ENCODE data around the gene MIAT. TPM values are rescaled to one million over a fixed set of nuclear protein-coding genes. Genes with fewer than 3 reads are reported as not detected.

Gene MIAT
- polyA plus RNA-seq, 3 donors from 2014 or later: 2.2 TPM; not detected in 2

GRCh38 chr22:26718488-26718887 lies 61.1 kb downstream of the MIAT start:
- no peaks in the 10 kb centered on the region for H3K9me3 Mint-ChIP-seq
- H3K27ac Mint-ChIP-seq: peak overlapping the region in 1 of 6 donors; percentile 45
- DNase-seq: no peak
- peaks cover 21 to 53% (median 24%) of the 10 kb centered on the region in 3 donors for H3K36me3 Mint-ChIP-seq
- peaks cover 0 to 1% (median 0%) of the 10 kb centered on the region in 3 donors for H3K27me3 Mint-ChIP-seq (ENCODE audit: low read depth in 3 of 3)
- no peak overlapping the region for H3K4me3 Mint-ChIP-seq
- peaks cover 15 to 28% of the 10 kb centered on the region in 2 donors for H3K4me1 Mint-ChIP-seq

DNA sequence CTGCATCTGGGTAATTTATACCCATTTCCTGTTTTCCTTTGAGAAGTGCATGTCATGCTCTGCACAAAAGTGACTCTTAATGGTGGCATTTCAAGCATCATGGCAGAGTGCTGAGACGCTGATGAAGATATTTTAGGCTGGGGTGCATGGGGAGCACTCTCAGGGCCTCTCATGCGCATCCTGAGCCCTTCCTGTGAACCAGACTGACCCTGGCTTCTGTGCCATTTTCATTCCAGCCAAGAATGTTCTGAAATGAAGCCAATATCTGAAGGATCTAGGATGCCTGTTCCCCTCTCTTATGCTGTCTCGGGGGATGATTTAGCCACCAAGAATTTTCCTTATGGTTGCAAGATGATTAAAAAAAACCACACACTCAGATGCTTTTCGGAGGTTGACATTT lies 61.5 kb downstream of the MIAT start:
- Mint-ChIP-seq H3K4me3 (no peak overlapping the region), H3K27ac (peak overlapping the region in 1 of 6 donors; percentile 45), H3K27me3 (ENCODE audit: low read depth in 3 of 3) (no peaks in the 10 kb centered on the region), H3K9me3 (no peaks in the 10 kb centered on the region), H3K4me1 (peaks cover 12 to 24% of the 10 kb centered on the region in 2 donors), H3K36me3 (peaks cover 23 to 53% (median 24%) of the 10 kb centered on the region in 3 donors)
- DNase-seq: no peak

GRCh38 chr22:26722159-26722558 lies 64.8 kb downstream of the MIAT start:
- Mint-ChIP-seq H3K4me1 (peaks cover 0 to 11% of the 10 kb centered on the region in 2 donors), H3K27me3 (ENCODE audit: low read depth in 3 of 3) (no peaks in the 10 kb centered on the region), H3K9me3 (no peaks in the 10 kb centered on the region), H3K36me3 (peaks cover 30 to 57% (median 32%) of the 10 kb centered on the region in 3 donors), H3K4me3 (no peak overlapping the region), H3K27ac (no peak overlapping the region)
- DNase-seq: no peak

DNA sequence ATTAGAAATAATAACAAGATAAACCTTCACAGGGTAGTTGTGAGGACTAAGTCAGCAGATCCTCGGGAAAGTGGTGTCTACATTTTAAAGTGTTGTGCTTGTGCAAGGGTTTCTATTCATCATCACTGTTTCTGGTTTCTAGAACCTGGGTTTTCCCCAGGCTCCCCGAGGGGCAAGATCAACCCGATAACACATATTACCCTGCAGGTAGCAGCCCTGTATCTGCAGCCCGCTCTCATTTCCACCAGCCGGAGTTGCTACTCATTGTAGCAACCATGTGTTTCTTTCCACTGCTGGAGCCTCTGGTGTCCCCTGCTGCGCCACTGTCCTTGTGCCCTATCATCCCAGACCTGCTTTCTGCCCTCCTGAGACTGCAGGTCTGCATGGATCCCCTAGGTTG lies 67.0 kb downstream of the MIAT start:
- peak overlapping the region in 1 of 6 donors; percentile 36 for H3K27ac Mint-ChIP-seq
- H3K9me3 Mint-ChIP-seq: no peaks in the 10 kb centered on the region
- H3K4me3 Mint-ChIP-seq: no peak overlapping the region
- H3K4me1 Mint-ChIP-seq: peaks cover 0 to 11% of the 10 kb centered on the region in 2 donors
- peaks cover 36 to 49% (median 42%) of the 10 kb centered on the region in 3 donors for H3K36me3 Mint-ChIP-seq
- no peak for DNase-seq
- no peaks in the 10 kb centered on the region for H3K27me3 Mint-ChIP-seq (ENCODE audit: low read depth in 3 of 3)

DNA sequence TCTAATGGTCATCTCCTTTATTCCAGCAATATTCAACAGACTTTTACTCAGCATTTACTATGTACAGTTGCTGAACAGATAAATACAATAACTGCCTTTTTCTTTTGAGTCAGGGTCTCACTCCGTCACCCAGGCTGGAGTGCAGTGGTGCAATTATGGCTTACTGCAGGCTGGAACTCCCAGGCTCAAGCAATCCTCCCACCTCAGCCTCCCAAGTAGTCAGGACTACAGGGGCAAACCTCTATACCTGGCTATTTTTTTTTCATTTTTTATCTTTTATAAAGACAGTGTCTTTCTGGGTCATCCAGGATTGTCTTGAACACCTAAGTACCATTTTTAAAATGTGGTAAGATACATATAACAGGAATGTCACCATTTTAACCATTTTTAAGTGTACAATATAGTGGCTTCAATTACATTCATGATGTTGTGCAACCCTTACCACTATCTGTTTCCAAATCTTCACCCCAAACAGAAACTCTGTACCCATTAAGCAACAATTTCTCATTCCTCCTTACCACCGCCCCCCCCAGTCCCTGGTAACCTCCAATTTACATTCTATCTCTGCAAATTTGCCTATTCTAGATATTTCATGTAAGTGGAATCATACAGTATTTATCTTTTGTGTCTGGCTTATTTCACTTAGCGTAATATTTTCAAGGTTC lies 67.8 kb downstream of the MIAT start:
- peak overlapping the region in 1 of 6 donors; percentile 22 for H3K27ac Mint-ChIP-seq
- peaks cover 35 to 48% (median 39%) of the 10 kb centered on the region in 3 donors for H3K36me3 Mint-ChIP-seq
- no peak overlapping the region for H3K4me3 Mint-ChIP-seq
- H3K9me3 Mint-ChIP-seq: no peaks in the 10 kb centered on the region
- DNase-seq: no peak
- peaks cover 0 to 11% of the 10 kb centered on the region in 2 donors for H3K4me1 Mint-ChIP-seq
- H3K27me3 Mint-ChIP-seq (ENCODE audit: low read depth in 3 of 3): no peaks in the 10 kb centered on the region

Other genes with a start within 250 kb of the MIAT start
- 1 to 10 TPM; 1.5 to 2.2 (median 1.8) TPM for gene ASPHD2, start 228.3 kb upstream of the MIAT start, polyA plus RNA-seq
- gene HPS4, start 173.8 kb upstream of the MIAT start, polyA plus RNA-seq: 10 to 100 TPM in 1 of 3 donors, 1 to 10 TPM in 2; 5.0 to 13.3 (median 8.2) TPM
- gene SRRD, start 173.7 kb upstream of the MIAT start, polyA plus RNA-seq: 10 to 100 TPM; 17.5 to 34.3 (median 27.6) TPM
- gene TFIP11, start 145.1 kb upstream of the MIAT start, polyA plus RNA-seq: 10 to 100 TPM; 16.3 to 59.9 (median 18.0) TPM
- gene TPST2, start 67.5 kb upstream of the MIAT start, polyA plus RNA-seq: 100 to 1,000 TPM; 352 to 519 (median 512) TPM
- gene CRYBB1, start 39.6 kb upstream of the MIAT start, polyA plus RNA-seq: not detected
- gene CRYBA4, start 35.6 kb upstream of the MIAT start, polyA plus RNA-seq: under 1 TPM in 2 of 3 donors, not detected in 1; 0.46 to 0.95 TPM

Measured in immature natural killer cell (primary cell).